ENCODE results near the gene ATP6V0A1.
"Not testable (repeated sequence)": the region's sequence is repeated elsewhere in the genome, so short reads cannot be mapped to it uniquely, and the experiment has no call there.

DNA sequence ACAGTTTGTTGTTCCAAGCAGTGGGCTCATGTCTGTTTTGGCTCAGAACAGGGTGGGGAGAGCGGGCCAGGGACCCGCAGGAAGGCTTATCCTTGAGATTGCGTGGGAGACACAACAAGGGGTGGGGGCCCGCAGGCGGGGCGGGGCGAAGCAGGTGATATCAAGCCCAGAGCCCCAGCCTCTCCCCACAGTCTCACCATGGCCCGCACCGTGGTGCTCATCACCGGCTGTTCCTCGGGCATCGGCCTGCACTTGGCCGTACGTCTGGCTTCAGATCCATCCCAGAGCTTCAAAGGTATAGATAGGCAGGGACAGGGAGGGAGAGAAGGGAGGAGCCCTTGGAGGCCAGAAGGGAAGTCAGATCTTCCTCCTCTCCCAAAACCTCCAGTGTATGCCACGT lies 94.1 kb downstream of the ATP6V0A1 start, which contains the start of gene HSD17B1:
- not testable (repeated sequence) for TF ChIP-seq EZH2 (IDR thresholded peaks at IDR 0.05; ENCODE audit: insufficient read depth, low read length)
- TF ChIP-seq, protein P1, sequence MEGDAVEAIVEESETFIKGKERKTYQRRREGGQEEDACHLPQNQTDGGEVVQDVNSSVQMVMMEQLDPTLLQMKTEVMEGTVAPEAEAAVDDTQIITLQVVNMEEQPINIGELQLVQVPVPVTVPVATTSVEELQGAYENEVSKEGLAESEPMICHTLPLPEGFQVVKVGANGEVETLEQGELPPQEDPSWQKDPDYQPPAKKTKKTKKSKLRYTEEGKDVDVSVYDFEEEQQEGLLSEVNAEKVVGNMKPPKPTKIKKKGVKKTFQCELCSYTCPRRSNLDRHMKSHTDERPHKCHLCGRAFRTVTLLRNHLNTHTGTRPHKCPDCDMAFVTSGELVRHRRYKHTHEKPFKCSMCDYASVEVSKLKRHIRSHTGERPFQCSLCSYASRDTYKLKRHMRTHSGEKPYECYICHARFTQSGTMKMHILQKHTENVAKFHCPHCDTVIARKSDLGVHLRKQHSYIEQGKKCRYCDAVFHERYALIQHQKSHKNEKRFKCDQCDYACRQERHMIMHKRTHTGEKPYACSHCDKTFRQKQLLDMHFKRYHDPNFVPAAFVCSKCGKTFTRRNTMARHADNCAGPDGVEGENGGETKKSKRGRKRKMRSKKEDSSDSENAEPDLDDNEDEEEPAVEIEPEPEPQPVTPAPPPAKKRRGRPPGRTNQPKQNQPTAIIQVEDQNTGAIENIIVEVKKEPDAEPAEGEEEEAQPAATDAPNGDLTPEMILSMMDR (IDR thresholded peaks at IDR 0.05; ENCODE audit: insufficient read depth, low read depth, low read length) = not testable (repeated sequence)
